Liver (tissue), 9 donors: ENCODE data around the gene WDR7. TPM values are rescaled to one million over a fixed set of nuclear protein-coding genes. Genes with fewer than 3 reads are reported as not detected.

Experiments
- DNase-seq: peaks from one replicate; pipeline ENCODE4 v3.0.0-alpha.2; 2017; ENCODE audit warnings: low spot score
- H3K27ac ChIP-seq, 2 donors: one replicate each; pipeline ENCODE4 v1.7.0; 2013; ENCODE audit warnings: inconsistent platforms in 2 of 2, low read length in 2 of 2, control low read depth in 1 of 2, low read depth in 1 of 2, mild to moderate bottlenecking in 1 of 2
- H3K27me3 ChIP-seq, 4 donors: one replicate each; pipeline versions ENCODE4 v1.6.1 to v1.7.0; 2013; ENCODE audit warnings: low read length in 3 of 4, inconsistent platforms in 1 of 4, mild to moderate bottlenecking in 1 of 4, moderate library complexity in 1 of 4; ENCODE audit not compliant: control insufficient read depth in 4 of 4, insufficient read depth in 4 of 4
- H3K36me3 ChIP-seq, 4 donors: one replicate each; pipeline versions ENCODE4 v1.6.1 to v1.7.0; 2013; ENCODE audit warnings: low read length in 3 of 4, mild to moderate bottlenecking in 3 of 4, low read depth in 1 of 4, moderate library complexity in 1 of 4; ENCODE audit not compliant: control insufficient read depth in 4 of 4, insufficient read depth in 3 of 4
- H3K4me1 ChIP-seq, 4 donors: one replicate each; pipeline versions ENCODE4 v1.6.1 to v1.7.0; 2013; ENCODE audit warnings: low read length in 3 of 4, mild to moderate bottlenecking in 3 of 4, moderate library complexity in 1 of 4; ENCODE audit not compliant: control insufficient read depth in 4 of 4, insufficient read depth in 4 of 4
- H3K4me3 ChIP-seq, 3 donors: one replicate each; pipeline versions ENCODE4 v1.6.1 to v1.7.0; 2013; ENCODE audit warnings: low read length in 3 of 3, control low read depth in 1 of 3, low read depth in 1 of 3, mild to moderate bottlenecking in 1 of 3
- H3K9ac ChIP-seq, 2 donors: one replicate each; pipeline ENCODE4 v1.7.0; 2013; ENCODE audit warnings: low read length in 2 of 2, mild to moderate bottlenecking in 2 of 2, moderate library complexity in 2 of 2, control low read depth in 1 of 2, low read depth in 1 of 2
- H3K9me3 ChIP-seq, 4 donors: one replicate each; pipeline versions ENCODE4 v1.6.1 to v1.7.0; 2013; ENCODE audit warnings: low read length in 3 of 4; ENCODE audit not compliant: control insufficient read depth in 4 of 4
- EGR1 ChIP-seq, 2 donors: IDR thresholded peaks; 2 replicates each; pipeline ENCODE4 v1.6.1; 2016 to 2018; ENCODE audit warnings: antibody characterized with exemption in 2 of 2, low read depth in 2 of 2
- FOXA2 ChIP-seq: IDR thresholded peaks from 2 replicates; pipeline ENCODE4 v1.6.1; 2016; ENCODE audit warnings: antibody characterized with exemption
- GABPA ChIP-seq, 2 donors: IDR thresholded peaks in 1 of 2; conservative IDR thresholded peaks in 1 of 2; 2 replicates each; pipeline ENCODE4 v1.6.1; 2016; ENCODE audit warnings: antibody characterized with exemption in 2 of 2, mild to moderate bottlenecking in 1 of 2, moderate library complexity in 1 of 2
- HNF4A ChIP-seq, 2 donors: conservative IDR thresholded peaks; 2 replicates each; pipeline ENCODE4 v1.6.1; 2016; ENCODE audit warnings: antibody characterized with exemption in 2 of 2, mild to moderate bottlenecking in 2 of 2
- HNF4G ChIP-seq: IDR thresholded peaks from 2 replicates; pipeline ENCODE4 v1.6.1; 2016; ENCODE audit warnings: antibody characterized with exemption
- JUND ChIP-seq, 2 donors: IDR thresholded peaks; 2 replicates each; pipeline ENCODE4 v1.6.1; 2016; ENCODE audit warnings: antibody characterized with exemption in 2 of 2
- NR2F2 ChIP-seq: IDR thresholded peaks from 2 replicates; pipeline ENCODE4 v1.6.1; 2016; ENCODE audit warnings: antibody characterized with exemption
- RAD21 ChIP-seq, 2 donors: IDR thresholded peaks; 2 replicates each; pipeline ENCODE4 v1.6.1; 2016; ENCODE audit warnings: antibody characterized with exemption in 2 of 2, mild to moderate bottlenecking in 2 of 2
- REST ChIP-seq: IDR thresholded peaks from 2 replicates; pipeline ENCODE4 v1.6.1; 2016; ENCODE audit warnings: antibody characterized with exemption, mild to moderate bottlenecking
- RXRA ChIP-seq, 2 donors: IDR thresholded peaks; 2 replicates each; pipeline ENCODE4 v1.6.1; 2017 to 2018; ENCODE audit warnings: antibody characterized with exemption in 2 of 2, mild to moderate bottlenecking in 1 of 2
- SP1 ChIP-seq: IDR thresholded peaks from 2 replicates; pipeline ENCODE4 v1.6.1; 2018; ENCODE audit warnings: antibody characterized with exemption, mild to moderate bottlenecking
- TAF1 ChIP-seq: conservative IDR thresholded peaks from 2 replicates; pipeline ENCODE4 v1.6.1; 2016; ENCODE audit warnings: antibody characterized with exemption, mild to moderate bottlenecking
- YY1 ChIP-seq: IDR thresholded peaks from 2 replicates; pipeline ENCODE4 v1.6.1; 2016; ENCODE audit warnings: antibody characterized with exemption, mild to moderate bottlenecking
- WGBS: extraction: QIAGEN DNeasy Blood & Tissue Kit; methylation state at CpG from one replicate; pipeline ENCODE4 v1.1.7; 2013; 5-methylcytosine and 5-hydroxymethylcytosine counted together
- polyA plus RNA-seq, 2 donors: library from polyadenylated mRNA; stranded (reverse) in 1 of 2; unstranded in 1 of 2; fragments of 200-250 nt in 1 of 2; fragments of >200 nt in 1 of 2; fragmentation: Nextera tagmentation in 1 of 2; extraction: Ambion mirVana in 1 of 2; gene quantifications; one replicate each; pipeline versions ENCODE4 v1.2.1 to v1.2.3, GENCODE V29; 2013 to 2015
- total RNA-seq, 2 donors: library from RNA; depleted of rRNA; stranded (reverse); fragments of >200 nt; gene quantifications; one replicate each; pipeline ENCODE4 v1.2.3, GENCODE V29; 2014
- TF ChIP-seq, protein P1 (sequence below): fragments of 150-350 bp; IDR thresholded peaks from 2 replicates; pipeline ENCODE4 v1.5.1; 2017; ENCODE audit warnings: improper control_type of control experiment, low read depth, low read length; ENCODE audit not compliant: missing input control
- TF ChIP-seq, protein P2 (sequence below): IDR thresholded peaks from 2 replicates; pipeline ENCODE4 v1.6.1; 2016; ENCODE audit warnings: antibody characterized with exemption
- TF ChIP-seq, protein P3 (sequence below): IDR thresholded peaks from 2 replicates; pipeline ENCODE4 v1.6.1; 2016; ENCODE audit warnings: antibody characterized with exemption
- TF ChIP-seq, protein P4 (sequence below): IDR thresholded peaks from 2 replicates; pipeline ENCODE4 v1.6.1; 2016; ENCODE audit warnings: antibody characterized with exemption
- donor health status: healthy.
- donor health status: healthy.
- donor health status: healthy.
- donor health status: healthy.
- donor health status: healthy.

The WDR7 gene
- total and polyA plus RNA-seq, 4 donors = 4.5 to 26.6 (median 13.2) TPM

- no peak overlapping the region for H3K27ac ChIP-seq
- DNase-seq = no peak
- H3K9ac ChIP-seq = no peak overlapping the region
- TF ChIP-seq, protein P1, sequence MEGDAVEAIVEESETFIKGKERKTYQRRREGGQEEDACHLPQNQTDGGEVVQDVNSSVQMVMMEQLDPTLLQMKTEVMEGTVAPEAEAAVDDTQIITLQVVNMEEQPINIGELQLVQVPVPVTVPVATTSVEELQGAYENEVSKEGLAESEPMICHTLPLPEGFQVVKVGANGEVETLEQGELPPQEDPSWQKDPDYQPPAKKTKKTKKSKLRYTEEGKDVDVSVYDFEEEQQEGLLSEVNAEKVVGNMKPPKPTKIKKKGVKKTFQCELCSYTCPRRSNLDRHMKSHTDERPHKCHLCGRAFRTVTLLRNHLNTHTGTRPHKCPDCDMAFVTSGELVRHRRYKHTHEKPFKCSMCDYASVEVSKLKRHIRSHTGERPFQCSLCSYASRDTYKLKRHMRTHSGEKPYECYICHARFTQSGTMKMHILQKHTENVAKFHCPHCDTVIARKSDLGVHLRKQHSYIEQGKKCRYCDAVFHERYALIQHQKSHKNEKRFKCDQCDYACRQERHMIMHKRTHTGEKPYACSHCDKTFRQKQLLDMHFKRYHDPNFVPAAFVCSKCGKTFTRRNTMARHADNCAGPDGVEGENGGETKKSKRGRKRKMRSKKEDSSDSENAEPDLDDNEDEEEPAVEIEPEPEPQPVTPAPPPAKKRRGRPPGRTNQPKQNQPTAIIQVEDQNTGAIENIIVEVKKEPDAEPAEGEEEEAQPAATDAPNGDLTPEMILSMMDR = no peak
- TF ChIP-seq, protein P2, sequence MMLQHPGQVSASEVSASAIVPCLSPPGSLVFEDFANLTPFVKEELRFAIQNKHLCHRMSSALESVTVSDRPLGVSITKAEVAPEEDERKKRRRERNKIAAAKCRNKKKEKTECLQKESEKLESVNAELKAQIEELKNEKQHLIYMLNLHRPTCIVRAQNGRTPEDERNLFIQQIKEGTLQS = no peak
- TF ChIP-seq EGR1 (IDR thresholded peaks at IDR 0.05; ENCODE audit: low read depth in 2 of 2) (no peak), HNF4G (no peak), NR2F2 (no peak), REST (no peak), JUND (IDR thresholded peaks at IDR 0.05) (no peak), FOXA2 (no peak), SP1 (no peak), RAD21 (IDR thresholded peaks at IDR 0.05) (no peak)
- TF ChIP-seq, protein P3, sequence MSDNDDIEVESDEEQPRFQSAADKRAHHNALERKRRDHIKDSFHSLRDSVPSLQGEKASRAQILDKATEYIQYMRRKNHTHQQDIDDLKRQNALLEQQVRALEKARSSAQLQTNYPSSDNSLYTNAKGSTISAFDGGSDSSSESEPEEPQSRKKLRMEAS = no peak
- H3K9me3 ChIP-seq = no peaks in the 10 kb centered on the region
- H3K36me3 ChIP-seq = no peaks in the 10 kb centered on the region
- H3K27me3 ChIP-seq = no peaks in the 10 kb centered on the region
- WGBS = 89% methylated on average over 3 of the region's 3 CpGs
- no peak overlapping the region for H3K4me3 ChIP-seq
- peaks cover 0 to 15% (median 14%) of the 10 kb centered on the region in 4 donors for H3K4me1 ChIP-seq
These were observed 2.9 kb upstream of the WDR7 start for GRCh38 chr18:56647951-56648893.

- Histone ChIP-seq H3K4me1 (peaks cover 0 to 15% (median 14%) of the 10 kb centered on the region in 4 donors), H3K36me3 (no peaks in the 10 kb centered on the region), H3K9me3 (no peaks in the 10 kb centered on the region), H3K4me3 (no peak overlapping the region), H3K9ac (no peak overlapping the region), H3K27ac (no peak overlapping the region), H3K27me3 (no peaks in the 10 kb centered on the region)
- 99% methylated on average over 1 of the region's 1 CpG for WGBS
- no peak for DNase-seq
- TF ChIP-seq FOXA2 = no peak
- TF ChIP-seq, protein P4, sequence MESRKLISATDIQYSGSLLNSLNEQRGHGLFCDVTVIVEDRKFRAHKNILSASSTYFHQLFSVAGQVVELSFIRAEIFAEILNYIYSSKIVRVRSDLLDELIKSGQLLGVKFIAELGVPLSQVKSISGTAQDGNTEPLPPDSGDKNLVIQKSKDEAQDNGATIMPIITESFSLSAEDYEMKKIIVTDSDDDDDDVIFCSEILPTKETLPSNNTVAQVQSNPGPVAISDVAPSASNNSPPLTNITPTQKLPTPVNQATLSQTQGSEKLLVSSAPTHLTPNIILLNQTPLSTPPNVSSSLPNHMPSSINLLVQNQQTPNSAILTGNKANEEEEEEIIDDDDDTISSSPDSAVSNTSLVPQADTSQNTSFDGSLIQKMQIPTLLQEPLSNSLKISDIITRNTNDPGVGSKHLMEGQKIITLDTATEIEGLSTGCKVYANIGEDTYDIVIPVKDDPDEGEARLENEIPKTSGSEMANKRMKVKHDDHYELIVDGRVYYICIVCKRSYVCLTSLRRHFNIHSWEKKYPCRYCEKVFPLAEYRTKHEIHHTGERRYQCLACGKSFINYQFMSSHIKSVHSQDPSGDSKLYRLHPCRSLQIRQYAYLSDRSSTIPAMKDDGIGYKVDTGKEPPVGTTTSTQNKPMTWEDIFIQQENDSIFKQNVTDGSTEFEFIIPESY = no peak
- no peak for TF ChIP-seq TAF1
- no peak for TF ChIP-seq RXRA (IDR thresholded peaks at IDR 0.05)
- no peak for TF ChIP-seq HNF4G
- no peak for TF ChIP-seq RAD21 (IDR thresholded peaks at IDR 0.05)
- no peak for TF ChIP-seq NR2F2
- no peak for TF ChIP-seq SP1
- TF ChIP-seq GABPA (IDR thresholded peaks at IDR 0.05 in 1 of 2, conservative IDR thresholded peaks at IDR 0.05 in 1 of 2) = no peak
- TF ChIP-seq YY1 = no peak
- no peak for TF ChIP-seq REST
- TF ChIP-seq EGR1 (IDR thresholded peaks at IDR 0.05; ENCODE audit: low read depth in 2 of 2) = no peak
- TF ChIP-seq, protein P3 = no peak
- TF ChIP-seq HNF4A (conservative IDR thresholded peaks at IDR 0.05) = no peak
These were observed 1.2 kb upstream of the WDR7 start for GRCh38 chr18:56649996-56650395.
